GM21423 (cell line): ENCODE results near the gene CAMK1D.
A peak's percentile ranks its signal among the peaks of the same experiment; 100 is the strongest.

Experiments
- ATAC-seq: cut with Tn5 transposase; IDR thresholded peaks from one replicate; pipeline ENCODE4 v1.9.1; 2021; ENCODE audit warnings: mild to moderate bottlenecking, moderate library complexity; ENCODE audit not compliant: unreplicated experiment

The CAMK1D gene

GRCh38 chr10:12589291-12589690 is 239.9 kb downstream of the CAMK1D start:
- ATAC-seq, result peak; percentile 54

- ATAC-seq, result no peak
Observed at GRCh38 chr10:12589791-12590190, 240.4 kb downstream of the CAMK1D start.

GRCh38 chr10:12590675-12591659 is 241.6 kb downstream of the CAMK1D start:
- no peak for ATAC-seq

- no peak for ATAC-seq
Observed at GRCh38 chr10:12592967-12593366, 243.6 kb downstream of the CAMK1D start.

GRCh38 chr10:12594448-12594944 is 245.1 kb downstream of the CAMK1D start:
- peak; percentile 65 for ATAC-seq

GRCh38 chr10:12595936-12596576 is 246.7 kb downstream of the CAMK1D start:
- no peak for ATAC-seq

- ATAC-seq, result no peak
Observed at GRCh38 chr10:12597176-12597575, 247.8 kb downstream of the CAMK1D start.

GRCh38 chr10:12597788-12598765 is 248.7 kb downstream of the CAMK1D start:
- no peak for ATAC-seq

GRCh38 chr10:12600652-12601051 is 251.3 kb downstream of the CAMK1D start:
- ATAC-seq, result no peak

- ATAC-seq, result no peak
Observed at GRCh38 chr10:12602521-12602920, 253.2 kb downstream of the CAMK1D start.

- no peak for ATAC-seq
Observed at GRCh38 chr10:12603766-12604470, 254.6 kb downstream of the CAMK1D start.

- ATAC-seq, result peak; percentile 70
Observed at GRCh38 chr10:12605580-12606405, 256.4 kb downstream of the CAMK1D start.

GRCh38 chr10:12606461-12606860 is 257.1 kb downstream of the CAMK1D start:
- no peak for ATAC-seq

- ATAC-seq, result no peak
Observed at GRCh38 chr10:12608761-12609160, 259.4 kb downstream of the CAMK1D start.

GRCh38 chr10:12609435-12609834 is 260.1 kb downstream of the CAMK1D start:
- ATAC-seq, result no peak

GRCh38 chr10:12613136-12613535 is 263.8 kb downstream of the CAMK1D start:
- ATAC-seq, result no peak

- ATAC-seq, result no peak
Observed at GRCh38 chr10:12614177-12614995, 265.0 kb downstream of the CAMK1D start.
